ENCODE results near the gene JAM3.

The JAM3 gene

DNA sequence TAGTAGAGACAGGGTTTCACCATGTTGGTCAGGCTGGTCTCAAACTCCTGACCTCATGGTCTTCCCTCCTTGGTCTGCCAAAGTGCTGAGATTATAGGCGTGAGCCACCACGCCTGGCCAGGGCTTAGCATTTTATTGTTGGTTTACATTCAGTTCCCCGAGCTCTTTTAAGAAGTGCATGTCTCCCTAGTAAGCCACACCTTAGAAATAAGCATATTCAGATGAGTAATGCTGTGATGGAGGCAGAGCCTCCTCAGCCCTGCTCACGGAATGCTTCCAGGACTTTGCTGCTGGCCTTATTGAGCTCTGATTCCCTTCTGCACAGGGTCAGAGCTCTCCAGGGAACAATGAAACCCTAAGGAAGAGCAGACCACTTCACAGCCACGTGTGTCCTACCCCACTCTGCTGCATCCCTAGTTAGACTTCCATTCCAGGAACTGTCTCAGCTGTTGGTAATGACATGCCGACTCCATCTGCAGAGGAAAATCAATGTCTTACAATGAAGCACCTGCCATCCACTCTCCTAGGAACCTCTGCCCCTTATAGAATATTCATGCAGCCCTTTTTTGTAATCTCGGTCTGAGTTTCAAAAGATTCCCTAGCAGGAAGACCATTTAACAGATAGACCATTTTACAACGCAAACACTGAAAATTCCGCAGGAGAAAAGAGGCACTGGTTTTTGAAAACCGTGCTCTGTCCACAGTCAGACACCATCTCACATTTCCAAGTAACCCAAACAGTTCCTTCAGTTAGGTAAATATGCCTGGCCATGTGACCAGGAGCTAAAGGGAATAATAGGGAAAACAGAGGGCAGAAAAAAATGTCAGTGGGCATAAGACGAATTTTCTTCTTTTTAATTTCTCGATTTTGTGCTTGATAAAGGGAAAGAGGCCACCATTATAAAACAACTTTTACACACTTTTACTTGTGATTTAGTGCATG, 1.7 kb upstream of the JAM3 start:
- no peak for ATAC-seq

DNA sequence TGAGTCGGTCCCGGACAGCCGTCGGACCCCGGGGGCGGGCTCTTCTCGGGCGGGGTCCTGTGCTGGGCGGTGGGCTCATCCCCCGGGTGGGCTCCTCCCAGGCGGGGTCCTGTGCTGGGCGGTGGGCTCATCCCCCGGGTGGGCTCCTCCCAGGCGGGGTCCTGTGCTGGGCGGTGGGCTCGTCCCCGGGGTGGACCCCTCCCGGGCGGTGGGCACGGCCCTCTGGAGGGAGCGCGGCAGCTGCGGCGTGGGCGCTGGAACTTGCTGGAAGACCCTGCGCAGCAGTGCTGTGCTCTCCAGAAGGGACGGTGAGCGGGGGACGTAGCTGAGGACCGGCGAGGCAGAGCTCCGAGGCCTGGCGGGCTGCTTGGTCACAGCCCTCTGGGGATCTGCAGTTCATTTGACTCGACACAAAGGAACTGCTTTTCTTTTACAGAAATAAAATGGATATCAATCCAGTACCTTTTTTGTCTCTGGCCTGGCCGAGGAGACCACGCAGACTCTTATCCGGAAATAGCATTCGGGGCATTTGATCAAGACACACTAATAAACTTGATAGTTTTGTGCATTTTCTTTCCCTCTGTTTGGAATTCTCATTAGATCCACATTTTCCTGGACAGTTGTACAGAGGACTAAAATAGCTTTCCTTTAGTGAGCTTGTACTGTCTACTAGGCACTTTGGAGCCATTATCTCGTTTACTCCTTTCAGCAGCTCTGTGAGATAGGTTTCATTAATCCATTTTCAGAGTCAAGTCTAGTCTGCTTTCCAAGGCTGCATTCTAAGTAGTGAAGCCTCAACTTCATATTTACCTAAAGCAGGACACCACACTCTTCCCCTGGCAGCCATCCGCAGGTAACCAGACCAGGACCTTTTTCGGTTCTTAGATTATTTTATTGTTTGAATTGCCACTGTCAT, 812 bp downstream of the JAM3 start:
- TF ChIP-seq ISL1 (CRISPR knock-in tag; IDR thresholded peaks at IDR 0.05) (no peak), OSR1 (CRISPR knock-in tag; IDR thresholded peaks at IDR 0.05) (no peak), ZC3H10 (CRISPR knock-in tag; IDR thresholded peaks at IDR 0.05) (no peak), RARB (CRISPR knock-in tag; IDR thresholded peaks at IDR 0.05) (no peak), SNAI2 (CRISPR knock-in tag; IDR thresholded peaks at IDR 0.05) (no peak), TOX (CRISPR knock-in tag; IDR thresholded peaks at IDR 0.05; ENCODE audit: borderline replicate concordance) (no peak), ESRRG (CRISPR knock-in tag; IDR thresholded peaks at IDR 0.05) (no peak), ZFP3 (CRISPR knock-in tag; IDR thresholded peaks at IDR 0.05) (no peak), BACH2 (CRISPR knock-in tag; IDR thresholded peaks at IDR 0.05; ENCODE audit: borderline replicate concordance) (no peak), TCF4 (CRISPR knock-in tag; IDR thresholded peaks at IDR 0.05; ENCODE audit: borderline replicate concordance) (no peak), ZFP30 (CRISPR knock-in tag; IDR thresholded peaks at IDR 0.05) (no peak), ZNF565 (CRISPR knock-in tag; conservative IDR thresholded peaks at IDR 0.05; ENCODE audit: low read depth) (no peak)
- TF ChIP-seq, protein P1, sequence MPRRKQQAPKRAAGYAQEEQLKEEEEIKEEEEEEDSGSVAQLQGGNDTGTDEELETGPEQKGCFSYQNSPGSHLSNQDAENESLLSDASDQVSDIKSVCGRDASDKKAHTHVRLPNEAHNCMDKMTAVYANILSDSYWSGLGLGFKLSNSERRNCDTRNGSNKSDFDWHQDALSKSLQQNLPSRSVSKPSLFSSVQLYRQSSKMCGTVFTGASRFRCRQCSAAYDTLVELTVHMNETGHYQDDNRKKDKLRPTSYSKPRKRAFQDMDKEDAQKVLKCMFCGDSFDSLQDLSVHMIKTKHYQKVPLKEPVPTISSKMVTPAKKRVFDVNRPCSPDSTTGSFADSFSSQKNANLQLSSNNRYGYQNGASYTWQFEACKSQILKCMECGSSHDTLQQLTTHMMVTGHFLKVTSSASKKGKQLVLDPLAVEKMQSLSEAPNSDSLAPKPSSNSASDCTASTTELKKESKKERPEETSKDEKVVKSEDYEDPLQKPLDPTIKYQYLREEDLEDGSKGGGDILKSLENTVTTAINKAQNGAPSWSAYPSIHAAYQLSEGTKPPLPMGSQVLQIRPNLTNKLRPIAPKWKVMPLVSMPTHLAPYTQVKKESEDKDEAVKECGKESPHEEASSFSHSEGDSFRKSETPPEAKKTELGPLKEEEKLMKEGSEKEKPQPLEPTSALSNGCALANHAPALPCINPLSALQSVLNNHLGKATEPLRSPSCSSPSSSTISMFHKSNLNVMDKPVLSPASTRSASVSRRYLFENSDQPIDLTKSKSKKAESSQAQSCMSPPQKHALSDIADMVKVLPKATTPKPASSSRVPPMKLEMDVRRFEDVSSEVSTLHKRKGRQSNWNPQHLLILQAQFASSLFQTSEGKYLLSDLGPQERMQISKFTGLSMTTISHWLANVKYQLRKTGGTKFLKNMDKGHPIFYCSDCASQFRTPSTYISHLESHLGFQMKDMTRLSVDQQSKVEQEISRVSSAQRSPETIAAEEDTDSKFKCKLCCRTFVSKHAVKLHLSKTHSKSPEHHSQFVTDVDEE (CRISPR knock-in tag; IDR thresholded peaks at IDR 0.05): no peak
- TF ChIP-seq, protein P2, sequence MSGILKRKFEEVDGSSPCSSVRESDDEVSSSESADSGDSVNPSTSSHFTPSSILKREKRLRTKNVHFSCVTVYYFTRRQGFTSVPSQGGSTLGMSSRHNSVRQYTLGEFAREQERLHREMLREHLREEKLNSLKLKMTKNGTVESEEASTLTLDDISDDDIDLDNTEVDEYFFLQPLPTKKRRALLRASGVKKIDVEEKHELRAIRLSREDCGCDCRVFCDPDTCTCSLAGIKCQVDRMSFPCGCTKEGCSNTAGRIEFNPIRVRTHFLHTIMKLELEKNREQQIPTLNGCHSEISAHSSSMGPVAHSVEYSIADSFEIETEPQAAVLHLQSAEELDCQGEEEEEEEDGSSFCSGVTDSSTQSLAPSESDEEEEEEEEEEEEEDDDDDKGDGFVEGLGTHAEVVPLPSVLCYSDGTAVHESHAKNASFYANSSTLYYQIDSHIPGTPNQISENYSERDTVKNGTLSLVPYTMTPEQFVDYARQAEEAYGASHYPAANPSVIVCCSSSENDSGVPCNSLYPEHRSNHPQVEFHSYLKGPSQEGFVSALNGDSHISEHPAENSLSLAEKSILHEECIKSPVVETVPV (CRISPR knock-in tag; IDR thresholded peaks at IDR 0.05): no peak
- TF ChIP-seq, protein P3, sequence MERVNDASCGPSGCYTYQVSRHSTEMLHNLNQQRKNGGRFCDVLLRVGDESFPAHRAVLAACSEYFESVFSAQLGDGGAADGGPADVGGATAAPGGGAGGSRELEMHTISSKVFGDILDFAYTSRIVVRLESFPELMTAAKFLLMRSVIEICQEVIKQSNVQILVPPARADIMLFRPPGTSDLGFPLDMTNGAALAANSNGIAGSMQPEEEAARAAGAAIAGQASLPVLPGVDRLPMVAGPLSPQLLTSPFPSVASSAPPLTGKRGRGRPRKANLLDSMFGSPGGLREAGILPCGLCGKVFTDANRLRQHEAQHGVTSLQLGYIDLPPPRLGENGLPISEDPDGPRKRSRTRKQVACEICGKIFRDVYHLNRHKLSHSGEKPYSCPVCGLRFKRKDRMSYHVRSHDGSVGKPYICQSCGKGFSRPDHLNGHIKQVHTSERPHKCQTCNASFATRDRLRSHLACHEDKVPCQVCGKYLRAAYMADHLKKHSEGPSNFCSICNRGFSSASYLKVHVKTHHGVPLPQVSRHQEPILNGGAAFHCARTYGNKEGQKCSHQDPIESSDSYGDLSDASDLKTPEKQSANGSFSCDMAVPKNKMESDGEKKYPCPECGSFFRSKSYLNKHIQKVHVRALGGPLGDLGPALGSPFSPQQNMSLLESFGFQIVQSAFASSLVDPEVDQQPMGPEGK (CRISPR knock-in tag; IDR thresholded peaks at IDR 0.05; ENCODE audit: borderline replicate concordance): no peak
- TF ChIP-seq, protein P4, sequence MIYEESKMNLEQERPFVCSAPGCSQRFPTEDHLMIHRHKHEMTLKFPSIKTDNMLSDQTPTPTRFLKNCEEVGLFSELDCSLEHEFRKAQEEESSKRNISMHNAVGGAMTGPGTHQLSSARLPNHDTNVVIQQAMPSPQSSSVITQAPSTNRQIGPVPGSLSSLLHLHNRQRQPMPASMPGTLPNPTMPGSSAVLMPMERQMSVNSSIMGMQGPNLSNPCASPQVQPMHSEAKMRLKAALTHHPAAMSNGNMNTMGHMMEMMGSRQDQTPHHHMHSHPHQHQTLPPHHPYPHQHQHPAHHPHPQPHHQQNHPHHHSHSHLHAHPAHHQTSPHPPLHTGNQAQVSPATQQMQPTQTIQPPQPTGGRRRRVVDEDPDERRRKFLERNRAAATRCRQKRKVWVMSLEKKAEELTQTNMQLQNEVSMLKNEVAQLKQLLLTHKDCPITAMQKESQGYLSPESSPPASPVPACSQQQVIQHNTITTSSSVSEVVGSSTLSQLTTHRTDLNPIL (CRISPR knock-in tag; IDR thresholded peaks at IDR 0.05; ENCODE audit: low read depth): no peak
- TF ChIP-seq, protein P5, sequence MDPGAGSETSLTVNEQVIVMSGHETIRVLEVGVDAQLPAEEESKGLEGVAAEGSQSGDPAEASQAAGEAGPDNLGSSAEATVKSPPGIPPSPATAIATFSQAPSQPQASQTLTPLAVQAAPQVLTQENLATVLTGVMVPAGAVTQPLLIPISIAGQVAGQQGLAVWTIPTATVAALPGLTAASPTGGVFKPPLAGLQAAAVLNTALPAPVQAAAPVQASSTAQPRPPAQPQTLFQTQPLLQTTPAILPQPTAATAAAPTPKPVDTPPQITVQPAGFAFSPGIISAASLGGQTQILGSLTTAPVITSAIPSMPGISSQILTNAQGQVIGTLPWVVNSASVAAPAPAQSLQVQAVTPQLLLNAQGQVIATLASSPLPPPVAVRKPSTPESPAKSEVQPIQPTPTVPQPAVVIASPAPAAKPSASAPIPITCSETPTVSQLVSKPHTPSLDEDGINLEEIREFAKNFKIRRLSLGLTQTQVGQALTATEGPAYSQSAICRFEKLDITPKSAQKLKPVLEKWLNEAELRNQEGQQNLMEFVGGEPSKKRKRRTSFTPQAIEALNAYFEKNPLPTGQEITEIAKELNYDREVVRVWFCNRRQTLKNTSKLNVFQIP (CRISPR knock-in tag; IDR thresholded peaks at IDR 0.05; ENCODE audit: borderline replicate concordance, low read depth): no peak
- peak; percentile 81 for ATAC-seq

More for the DNA sequence above, 1.7 kb upstream of the JAM3 start:
- TF ChIP-seq, protein P1 (CRISPR knock-in tag; IDR thresholded peaks at IDR 0.05): no peak
